Loucy (cell line): ENCODE measurements around the gene DDX25.
A peak's percentile ranks its signal among the peaks of the same experiment; 100 is the strongest.

Experiments
- H2AFZ ChIP-seq: fragments of 200-600 bp; sonication (generic); 2 replicates; pipeline ENCODE4 v1.6.0; 2016; ENCODE audit warnings: antibody characterized with exemption, mild to moderate bottlenecking, low read length, moderate library complexity
- H3F3A ChIP-seq: fragments of 200-600 bp; 2 replicates; pipeline ENCODE4 v1.6.0; 2016; ENCODE audit warnings: antibody characterized with exemption, low read depth, mild to moderate bottlenecking
- H3K27me3 ChIP-seq: fragments of 200-600 bp; sonication (generic); 2 replicates; pipeline ENCODE4 v1.6.1; 2014; ENCODE audit warnings: low read length, mild to moderate bottlenecking; ENCODE audit not compliant: insufficient read depth, poor library complexity, severe bottlenecking
- H3K36me3 ChIP-seq: fragments of 200-600 bp; sonication (generic); 2 replicates; pipeline ENCODE4 v1.6.1; 2016; ENCODE audit warnings: low read length; ENCODE audit not compliant: insufficient read depth
- H3K4me1 ChIP-seq: fragments of 200-600 bp; sonication (generic); 2 replicates; pipeline ENCODE4 v1.5.1; 2014; ENCODE audit warnings: low read length, mild to moderate bottlenecking; ENCODE audit not compliant: insufficient read depth, poor library complexity, severe bottlenecking
- H3K4me2 ChIP-seq: fragments of 200-600 bp; sonication (generic); 2 replicates; pipeline ENCODE4 v1.6.0; 2014; ENCODE audit warnings: antibody characterized with exemption, low read length, low read depth, mild to moderate bottlenecking; ENCODE audit not compliant: poor library complexity, severe bottlenecking
- H3K4me3 ChIP-seq: fragments of 200-600 bp; sonication (generic); 2 replicates; pipeline ENCODE4 v1.5.1; 2014; ENCODE audit warnings: low read length, mild to moderate bottlenecking, mixed read lengths; ENCODE audit not compliant: poor library complexity, severe bottlenecking
- H3K79me2 ChIP-seq: fragments of 200-600 bp; sonication (generic); 2 replicates; pipeline ENCODE4 v1.6.1; 2014; ENCODE audit warnings: low read length; ENCODE audit not compliant: insufficient read depth
- H3K9ac ChIP-seq: fragments of 200-600 bp; sonication (generic); 2 replicates; pipeline ENCODE4 v1.6.0; 2014; ENCODE audit warnings: mild to moderate bottlenecking, low read depth, low read length, moderate library complexity; ENCODE audit not compliant: poor library complexity, severe bottlenecking
- H3K9me2 ChIP-seq: fragments of 200-600 bp; sonication (generic); replicated peaks from 2 replicates; pipeline ENCODE4 v1.6.1; 2016; ENCODE audit warnings: low read depth, low read length, mixed read lengths
- H3K9me3 ChIP-seq: fragments of 200-600 bp; sonication (generic); 2 replicates; pipeline ENCODE4 v1.6.1; 2014; ENCODE audit warnings: mild to moderate bottlenecking, antibody characterized with exemption, low read length, low read depth; ENCODE audit not compliant: insufficient read depth
- H4K20me1 ChIP-seq: fragments of 200-600 bp; sonication (generic); 2 replicates; pipeline ENCODE4 v1.6.0; 2014; ENCODE audit warnings: antibody characterized with exemption, low read length, mild to moderate bottlenecking; ENCODE audit not compliant: insufficient read depth, poor library complexity, severe bottlenecking
- EZH2phosphoT487 ChIP-seq: fragments of 200-600 bp; IDR thresholded peaks from 2 replicates; pipeline ENCODE4 v1.6.1; 2018; ENCODE audit warnings: antibody characterized with exemption, mild to moderate bottlenecking, moderate library complexity, borderline replicate concordance
- TF ChIP-seq, protein P1 (sequence below): fragments of 200-600 bp; sonication (generic); conservative IDR thresholded peaks from 2 replicates; pipeline ENCODE4 v1.5.1; 2014; ENCODE audit warnings: mild to moderate bottlenecking, antibody characterized with exemption, low read length

The DDX25 gene

DNA sequence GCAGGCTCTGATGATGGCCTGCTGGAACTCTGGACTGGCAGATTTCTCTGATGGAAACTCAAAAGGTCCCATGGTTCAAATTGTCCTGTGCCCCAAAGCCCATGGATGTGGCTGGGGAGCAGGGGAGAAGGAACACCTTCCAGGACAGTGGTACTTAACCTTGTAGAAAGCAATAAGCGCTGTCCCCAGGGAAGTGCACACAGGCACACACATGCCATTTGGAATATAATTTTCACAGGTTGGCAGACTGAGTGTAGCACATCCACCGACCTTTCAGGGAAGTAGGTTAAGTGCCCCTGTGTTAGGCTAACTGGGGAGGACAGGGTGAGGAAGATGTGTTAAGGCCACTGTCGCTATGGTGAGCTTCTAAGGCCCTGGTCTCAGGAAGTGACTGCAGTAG is 17.8 kb downstream of the DDX25 start:
- TF ChIP-seq, protein P1, sequence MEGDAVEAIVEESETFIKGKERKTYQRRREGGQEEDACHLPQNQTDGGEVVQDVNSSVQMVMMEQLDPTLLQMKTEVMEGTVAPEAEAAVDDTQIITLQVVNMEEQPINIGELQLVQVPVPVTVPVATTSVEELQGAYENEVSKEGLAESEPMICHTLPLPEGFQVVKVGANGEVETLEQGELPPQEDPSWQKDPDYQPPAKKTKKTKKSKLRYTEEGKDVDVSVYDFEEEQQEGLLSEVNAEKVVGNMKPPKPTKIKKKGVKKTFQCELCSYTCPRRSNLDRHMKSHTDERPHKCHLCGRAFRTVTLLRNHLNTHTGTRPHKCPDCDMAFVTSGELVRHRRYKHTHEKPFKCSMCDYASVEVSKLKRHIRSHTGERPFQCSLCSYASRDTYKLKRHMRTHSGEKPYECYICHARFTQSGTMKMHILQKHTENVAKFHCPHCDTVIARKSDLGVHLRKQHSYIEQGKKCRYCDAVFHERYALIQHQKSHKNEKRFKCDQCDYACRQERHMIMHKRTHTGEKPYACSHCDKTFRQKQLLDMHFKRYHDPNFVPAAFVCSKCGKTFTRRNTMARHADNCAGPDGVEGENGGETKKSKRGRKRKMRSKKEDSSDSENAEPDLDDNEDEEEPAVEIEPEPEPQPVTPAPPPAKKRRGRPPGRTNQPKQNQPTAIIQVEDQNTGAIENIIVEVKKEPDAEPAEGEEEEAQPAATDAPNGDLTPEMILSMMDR: no peak
- TF ChIP-seq EZH2phosphoT487: no peak
- H3K36me3 ChIP-seq: no peaks in the 10 kb centered on the region
- no peaks in the 10 kb centered on the region for H4K20me1 ChIP-seq
- H3K9ac ChIP-seq: no peak overlapping the region
- H3K4me3 ChIP-seq: no peak overlapping the region
- no peaks in the 10 kb centered on the region for H3K79me2 ChIP-seq
- no peaks in the 10 kb centered on the region for H3K9me2 ChIP-seq
- H3K4me2 ChIP-seq: no peak overlapping the region
- H3K4me1 ChIP-seq: no peaks in the 10 kb centered on the region
- H2AFZ ChIP-seq: no peak overlapping the region
- H3K9me3 ChIP-seq: no peaks in the 10 kb centered on the region
- no peaks in the 10 kb centered on the region for H3F3A ChIP-seq
- H3K27me3 ChIP-seq: no peaks in the 10 kb centered on the region

DNA sequence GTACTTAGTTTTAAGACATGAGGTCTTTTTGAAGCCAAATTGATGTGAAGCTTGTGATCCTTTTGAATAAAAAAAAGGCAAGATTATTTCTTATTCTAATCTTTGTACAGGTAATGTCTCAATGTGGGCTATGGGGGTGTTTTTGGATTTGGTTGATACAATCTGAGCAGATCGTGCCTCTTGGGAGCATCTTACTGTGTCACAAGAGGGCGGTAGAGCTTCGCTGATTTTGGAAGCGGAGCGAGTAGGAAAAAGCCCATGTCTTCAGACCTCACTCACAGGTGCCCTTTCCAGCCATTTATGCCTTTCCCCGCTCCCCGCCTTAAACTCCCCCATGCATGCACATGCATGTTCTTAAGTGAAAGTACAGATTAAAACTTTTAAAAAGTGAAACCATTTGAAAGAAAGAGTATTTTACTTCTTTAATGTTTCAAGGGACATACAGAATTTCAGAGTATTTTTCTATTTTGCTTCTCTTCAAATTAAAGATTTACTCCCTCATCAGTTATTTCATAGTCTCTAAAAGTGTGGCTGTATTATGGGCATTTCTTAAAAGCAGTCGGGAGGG is 18.8 kb downstream of the DDX25 start:
- no peaks in the 10 kb centered on the region for H3F3A ChIP-seq
- H3K9ac ChIP-seq: no peak overlapping the region
- TF ChIP-seq EZH2phosphoT487: no peak
- TF ChIP-seq, protein P1: peak; percentile 80
- no peaks in the 10 kb centered on the region for H3K9me3 ChIP-seq
- H3K79me2 ChIP-seq: no peaks in the 10 kb centered on the region
- H3K4me3 ChIP-seq: no peak overlapping the region
- H3K4me2 ChIP-seq: no peak overlapping the region
- no peak overlapping the region for H2AFZ ChIP-seq
- no peaks in the 10 kb centered on the region for H3K9me2 ChIP-seq
- no peaks in the 10 kb centered on the region for H3K4me1 ChIP-seq
- no peaks in the 10 kb centered on the region for H3K36me3 ChIP-seq
- no peaks in the 10 kb centered on the region for H4K20me1 ChIP-seq
- no peaks in the 10 kb centered on the region for H3K27me3 ChIP-seq

DNA sequence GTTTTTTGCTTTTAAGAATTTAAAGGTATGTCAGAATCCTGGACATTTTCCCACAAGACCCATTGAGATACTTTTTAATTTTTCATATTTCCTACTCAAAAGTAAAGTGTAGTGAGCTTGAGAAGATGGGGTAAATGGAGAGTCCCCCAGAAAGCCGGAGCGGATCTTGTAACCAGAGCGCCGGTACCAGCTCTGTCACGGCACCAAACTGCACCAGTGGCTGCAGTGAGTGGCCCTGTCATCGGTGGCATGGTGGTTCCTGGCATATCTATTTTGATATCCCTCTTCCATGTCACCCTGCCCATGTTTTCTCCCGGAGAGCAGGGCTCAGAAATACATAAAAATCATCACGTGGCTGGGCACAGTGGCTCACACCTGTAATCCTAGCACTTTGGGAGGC is 19.3 kb downstream of the DDX25 start:
- H3K9me3 ChIP-seq: no peaks in the 10 kb centered on the region

More for the DNA sequence above, 19.3 kb downstream of the DDX25 start:
- H3K27me3 ChIP-seq: no peaks in the 10 kb centered on the region
- TF ChIP-seq, protein P1: no peak
- no peak for TF ChIP-seq EZH2phosphoT487
- H3K4me1 ChIP-seq: no peaks in the 10 kb centered on the region
- no peaks in the 10 kb centered on the region for H3F3A ChIP-seq
- H3K79me2 ChIP-seq: no peaks in the 10 kb centered on the region
- H3K36me3 ChIP-seq: no peaks in the 10 kb centered on the region
- no peak overlapping the region for H3K9ac ChIP-seq
- no peaks in the 10 kb centered on the region for H4K20me1 ChIP-seq
- no peak overlapping the region for H2AFZ ChIP-seq
- H3K4me2 ChIP-seq: no peak overlapping the region
- H3K4me3 ChIP-seq: no peak overlapping the region
- H3K9me2 ChIP-seq: no peaks in the 10 kb centered on the region
